ENCODE results near the gene C11orf87. TPM values are rescaled to one million over a fixed set of nuclear protein-coding genes. Genes with fewer than 3 reads are reported as not detected.

C11orf87 gene
- total and polyA plus RNA-seq, 2 of the 8 experiments (the other 6 are each of a cell fraction or from before 2014, with no cell fraction given): 0.22 to 0.32 TPM

DNA sequence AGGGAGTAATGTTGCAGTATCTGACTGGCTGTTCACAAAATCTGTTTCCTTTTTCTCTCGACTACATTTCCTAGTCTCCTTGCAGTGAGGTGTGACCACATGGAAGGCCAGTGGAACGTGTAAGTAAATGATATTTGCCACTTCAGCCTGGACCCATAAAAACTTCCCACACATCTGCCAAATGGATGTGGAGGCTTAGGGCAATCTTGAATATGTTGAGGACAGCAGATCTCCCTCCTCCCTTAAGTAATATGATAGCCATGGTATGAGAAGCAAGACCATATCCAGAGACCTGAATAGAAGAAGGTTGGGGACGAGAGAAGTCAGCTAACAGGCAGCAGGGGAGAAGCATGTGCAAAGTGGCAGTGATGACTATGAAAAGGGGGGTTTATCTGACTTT is 33.0 kb upstream of the C11orf87 start:
- H3K4me2 ChIP-seq (ENCODE audit: insufficient read depth in 1 of 2, low read depth in 2 of 2, low read length in 2 of 2): no peak overlapping the region
- peaks cover 0 to 2% of the 10 kb centered on the region in 2 experiments; a peak in 2 of 4 replicates for H3K9me3 ChIP-seq (ENCODE audit: insufficient read depth in 2 of 2, low read depth in 1 of 2, low read length in 1 of 2)
- H3K4ac ChIP-seq (replicated peaks; ENCODE audit: insufficient read length, low read depth, low read length): no peak overlapping the region
- no peak overlapping the region for H2BK12ac ChIP-seq (ENCODE audit: low read depth, low read length)
- H3K23me2 ChIP-seq (ENCODE audit: low read depth, low read length): no peaks in the 10 kb centered on the region
- H2AK5ac ChIP-seq (ENCODE audit: low read depth, low read length): no peak overlapping the region
- H3K36me3 ChIP-seq (ENCODE audit: control insufficient read depth in 2 of 4, insufficient read depth in 4 of 4, low read length in 3 of 4): no peaks in the 10 kb centered on the region
- no peak overlapping the region for H3K14ac ChIP-seq (ENCODE audit: insufficient read length)
- 0 out of 2 replicates have a peak overlapping the region, but pooled peaks have one; percentile 16 for H3K18ac ChIP-seq (ENCODE audit: extremely low read depth, low read length)
- H3K4me3 ChIP-seq (ENCODE audit: extremely low read depth in 1 of 4, insufficient read depth in 2 of 4, low read depth in 3 of 4, low read length in 4 of 4): no peak overlapping the region
- no peaks in the 10 kb centered on the region for H4K20me1 ChIP-seq (replicated peaks in 1 of 2; ENCODE audit: control insufficient read depth in 1 of 2, insufficient read depth in 2 of 2, low read length in 2 of 2)
- 86% methylated on average over 3 of the region's 3 CpGs; no CpG with 5 or more reads in 1 of the 2 experiments for WGBS, 2 experiments (ENCODE audit: extremely low coverage in 1 of 2, insufficient coverage in 1 of 2, insufficient read length in 1 of 2, insufficient replicate concordance in 2 of 2, low coverage in 1 of 2, low lambda C conversion rate in 2 of 2, missing lambda C conversion rate in 1 of 2)
- H2BK5ac ChIP-seq (ENCODE audit: low read depth, low read length): no peak overlapping the region; the same call in 1 of the 2 replicates
- H3K4me1 ChIP-seq (replicated peaks in 1 of 4; ENCODE audit: control insufficient read depth in 3 of 4, insufficient read depth in 4 of 4, low read length in 3 of 4): peaks cover 1 to 12% (median 9%) of the 10 kb centered on the region in 4 experiments; a peak in 5 of 7 replicates
- H2BK20ac ChIP-seq (ENCODE audit: low read length): no peak overlapping the region
- peak overlapping the region; percentile 20; the same call in 1 of the 2 replicates for H2BK15ac ChIP-seq (ENCODE audit: low read length)
- CTCF ChIA-PET (ENCODE audit: partially characterized antibody): interaction anchor here (1.2 kb wide), 1 partner anchor 38 kb away, joined by 4 read pairs; no protein-coding TSS in a partner anchor
- no peak overlapping the region for H2BK120ac ChIP-seq (replicated peaks; ENCODE audit: low read depth, low read length)
- H2AFZ ChIP-seq (ENCODE audit: low read length): no peak overlapping the region
- H4K8ac ChIP-seq (ENCODE audit: extremely low read depth, insufficient read depth, low read length): no peak overlapping the region
- H3K9ac ChIP-seq (replicated peaks in 1 of 4; ENCODE audit: extremely low read depth in 1 of 4, low read depth in 3 of 4, low read length in 3 of 4): no peak overlapping the region
- no peak for FAIRE-seq
- POLR2A ChIA-PET (ENCODE audit: partially characterized antibody): no interaction called here
- no peak overlapping the region for H3K23ac ChIP-seq (ENCODE audit: insufficient read length)
- DNase-seq (ENCODE audit: low read depth in 1 of 2, low spot score in 2 of 2): no peak
- H3K79me2 ChIP-seq (ENCODE audit: control insufficient read depth in 1 of 2, insufficient read depth in 2 of 2, low read length in 2 of 2): no peaks in the 10 kb centered on the region
- no peak overlapping the region for H4K5ac ChIP-seq (ENCODE audit: insufficient read length, low read depth, low read length)
- no peaks in the 10 kb centered on the region for H3K27me3 ChIP-seq (replicated peaks in 1 of 4; ENCODE audit: control insufficient read depth in 3 of 4, extremely low read depth in 1 of 4, insufficient read depth in 3 of 4, low read length in 3 of 4)
- H3K27ac ChIP-seq (ENCODE audit: low read depth, low read length): no peak overlapping the region
- H3K56ac ChIP-seq (replicated peaks; ENCODE audit: insufficient read length, low read depth, low read length): no peak overlapping the region
- no peaks in the 10 kb centered on the region for H3K79me1 ChIP-seq (ENCODE audit: low read depth, low read length)
- peak overlapping the region; percentile 8 for H4K91ac ChIP-seq (replicated peaks; ENCODE audit: insufficient read length, low read length)
- TF ChIP-seq EP300 (IDR thresholded peaks at IDR 0.05; ENCODE audit: borderline replicate concordance in 1 of 2, low read depth in 2 of 2, low read length in 2 of 2) (no peak), CREB1 (IDR thresholded peaks at IDR 0.05) (no peak), SP4 (IDR thresholded peaks at IDR 0.05; ENCODE audit: low read length) (no peak), TCF12 (IDR thresholded peaks at IDR 0.05; ENCODE audit: low read depth, low read length) (no peak)
- TF ChIP-seq, protein P1, sequence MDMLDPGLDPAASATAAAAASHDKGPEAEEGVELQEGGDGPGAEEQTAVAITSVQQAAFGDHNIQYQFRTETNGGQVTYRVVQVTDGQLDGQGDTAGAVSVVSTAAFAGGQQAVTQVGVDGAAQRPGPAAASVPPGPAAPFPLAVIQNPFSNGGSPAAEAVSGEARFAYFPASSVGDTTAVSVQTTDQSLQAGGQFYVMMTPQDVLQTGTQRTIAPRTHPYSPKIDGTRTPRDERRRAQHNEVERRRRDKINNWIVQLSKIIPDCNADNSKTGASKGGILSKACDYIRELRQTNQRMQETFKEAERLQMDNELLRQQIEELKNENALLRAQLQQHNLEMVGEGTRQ (IDR thresholded peaks at IDR 0.05; ENCODE audit: low read length): no peak

All from H1 (cell line).